HepG2 (cell line): ENCODE data around the gene PML. TPM values are rescaled to one million over a fixed set of nuclear protein-coding genes. Genes with fewer than 3 reads are reported as not detected.

ENCODE experiments used
- ATAC-seq: fragments of 200-7000 bp; cut with Tn5 transposase; 3 replicates; pipeline ENCODE4 v1.9.1; 2020; ENCODE audit warnings: mild to moderate bottlenecking, moderate library complexity
- BruUV-seq: library from RNA; stranded (reverse); fragments of 400-500 nt; replicated peaks from 2 replicates; lab custom pipeline; 2021; lab: Mats Ljungman, UMichigan
- CTCF ChIA-PET: fragments of 300-600 bp; formaldehyde crosslinking; extraction: SDS; loops from one replicate; lab custom pipeline; 2021; ENCODE audit warnings: low total read pairs, inconsistent platforms, low intra/inter-chr PET ratio; lab: Yijun Ruan, JAX
- POLR2A ChIA-PET: fragments of 350-600 bp; sonication (Branson Sonifier 250); formaldehyde crosslinking; loops from one replicate; lab custom pipeline; 2020; ENCODE audit warnings: antibody characterized with exemption, inconsistent platforms; lab: Yijun Ruan, JAX
- DNase-seq: peaks from one replicate; pipeline ENCODE4 v3.0.0-alpha.2; 2015; ENCODE audit warnings: low spot score
- FAIRE-seq: peaks from 3 replicates; lab custom pipeline; 2011; peaks lifted over from hg19 to GRCh38; lab: Jason Lieb, UNC
- H2AFZ ChIP-seq: one replicate; pipeline ENCODE4 v1.6.1; 2011; ENCODE audit warnings: low read length, inconsistent platforms
- H3K27ac ChIP-seq: fragments of 300-600 bp; 3 replicates; pipeline ENCODE4 v1.8.0; 2011; ENCODE audit warnings: mixed run types, mild to moderate bottlenecking, mixed read lengths, low read length, inconsistent platforms; ENCODE audit not compliant: insufficient read depth; ENCODE audit errors: extremely low read length
- H3K27me3 ChIP-seq, 2 experiments: fragments of 200-600 bp in 1 of 2; 2 replicates in 1 of 2; 3 replicates in 1 of 2; pipeline versions ENCODE4 v1.6.0 to v1.8.0; 2011; ENCODE audit warnings: low read length in 2 of 2, mild to moderate bottlenecking in 2 of 2, moderate library complexity in 2 of 2, inconsistent platforms in 1 of 2; ENCODE audit not compliant: insufficient read depth in 2 of 2, control insufficient read depth in 1 of 2
- H3K36me3 ChIP-seq, 2 experiments: fragments of 200-600 bp in 1 of 2; replicated peaks in 1 of 2; 2 replicates in 1 of 2; 3 replicates in 1 of 2; pipeline versions ENCODE4 v1.5.1 to v1.8.0; 2011; ENCODE audit warnings: low read length in 2 of 2, inconsistent platforms in 1 of 2; ENCODE audit not compliant: insufficient read depth in 2 of 2, control insufficient read depth in 1 of 2
- H3K4me1 ChIP-seq: 2 replicates; pipeline ENCODE4 v1.5.1; 2012; ENCODE audit warnings: low read length, inconsistent platforms; ENCODE audit not compliant: insufficient read depth
- H3K4me2 ChIP-seq: 2 replicates; pipeline ENCODE4 v1.6.0; 2011; ENCODE audit warnings: low read depth, low read length, inconsistent platforms
- H3K4me3 ChIP-seq, 3 experiments: fragments of 200-600 bp in 1 of 3; sonication (generic), shearing (Covaris generic) in 1 of 3; replicated peaks in 1 of 3; 2 replicates each; pipeline ENCODE4 v1.5.1; 2011 to 2016; ENCODE audit warnings: low read length in 3 of 3, inconsistent platforms in 2 of 3, low read depth in 2 of 3, mild to moderate bottlenecking in 2 of 3, control low read depth in 1 of 3, mixed read lengths in 1 of 3; ENCODE audit not compliant: insufficient read depth in 1 of 3
- H3K79me2 ChIP-seq: one replicate; pipeline ENCODE4 v1.6.1; 2011; ENCODE audit warnings: low read length, inconsistent platforms; ENCODE audit not compliant: insufficient read depth
- H3K9ac ChIP-seq: 2 replicates; pipeline ENCODE4 v1.6.0; 2011; ENCODE audit warnings: mild to moderate bottlenecking, low read depth, low read length, inconsistent platforms; ENCODE audit not compliant: insufficient read depth
- H3K9me3 ChIP-seq: 2 replicates; pipeline ENCODE4 v1.5.1; 2012; ENCODE audit warnings: mild to moderate bottlenecking, low read length
- H4K20me1 ChIP-seq: 2 replicates; pipeline ENCODE4 v1.6.0; 2011; ENCODE audit warnings: inconsistent platforms, mild to moderate bottlenecking, low read length, moderate library complexity; ENCODE audit not compliant: insufficient read depth
- CCDC6 ChIP-seq: sonication (generic); formaldehyde crosslinking; IDR thresholded peaks from 2 replicates; pipeline ENCODE4 v1.8.1; 2022; ENCODE audit warnings: mild to moderate bottlenecking, missing genetic modification reagents, moderate library complexity
- EEA1 ChIP-seq: sonication (generic); formaldehyde crosslinking; IDR thresholded peaks from 2 replicates; pipeline ENCODE4 v1.5.1; 2020; ENCODE audit warnings: mild to moderate bottlenecking, missing genetic modification reagents, borderline replicate concordance
- ESRRA ChIP-seq: sonication (generic); formaldehyde crosslinking; IDR thresholded peaks from 2 replicates; pipeline ENCODE4 v1.5.1; 2020; ENCODE audit warnings: mild to moderate bottlenecking, low read depth, missing genetic modification reagents
- MIER3 ChIP-seq: IDR thresholded peaks from 2 replicates; pipeline ENCODE4 v1.6.1; 2016; ENCODE audit warnings: missing compliant biosample characterization, borderline replicate concordance
- NCOA1 ChIP-seq: sonication (generic); formaldehyde crosslinking; IDR thresholded peaks from 2 replicates; pipeline ENCODE4 v1.9.0; 2021; ENCODE audit warnings: missing genetic modification reagents
- RFX3 ChIP-seq: IDR thresholded peaks from 2 replicates; pipeline ENCODE4 v1.6.1; 2016; ENCODE audit warnings: missing biosample characterization, missing genetic modification reagents
- STAG1 ChIP-seq: sonication (generic); formaldehyde crosslinking; IDR thresholded peaks from 2 replicates; pipeline ENCODE4 v1.4.0; 2020; ENCODE audit warnings: missing genetic modification reagents
- ZNF251 ChIP-seq: sonication (generic); formaldehyde crosslinking; IDR thresholded peaks from 2 replicates; pipeline ENCODE4 v1.9.0; 2021; ENCODE audit warnings: mild to moderate bottlenecking, missing genetic modification reagents
- ZNF562 ChIP-seq: sonication (generic); formaldehyde crosslinking; IDR thresholded peaks from 2 replicates; pipeline ENCODE4 v1.8.0; 2022; ENCODE audit warnings: missing genetic modification reagents, borderline replicate concordance
- ZNF577 ChIP-seq: sonication (generic); formaldehyde crosslinking; IDR thresholded peaks from 2 replicates; pipeline ENCODE4 v1.4.0; 2020; ENCODE audit warnings: mild to moderate bottlenecking, low read depth, missing genetic modification reagents, borderline replicate concordance
- ZNF644 ChIP-seq: IDR thresholded peaks from 2 replicates; pipeline ENCODE4 v1.6.1; 2016; ENCODE audit warnings: low read depth
- ZSCAN21 ChIP-seq: sonication (generic); formaldehyde crosslinking; IDR thresholded peaks from 2 replicates; pipeline ENCODE4 v1.8.0; 2022; ENCODE audit warnings: mild to moderate bottlenecking, missing genetic modification reagents, moderate library complexity, borderline replicate concordance
- WGBS: methylation state at CpG from one replicate; pipeline ENCODE4 v1.1.6; 2017; ENCODE audit warnings: low lambda C conversion rate; 5-methylcytosine and 5-hydroxymethylcytosine counted together
- in situ Hi-C: cut with HindIII; loops from 2 replicates; pipeline ENCODE4 v1.10.0; 2017; ENCODE audit warnings: low pct_unique_long_range_greater_than_20kb; ENCODE audit not compliant: extremely low pct_ligation_motif_present
- intact Hi-C: fragments of 100-400 bp; cut with micrococcal nuclease; formaldehyde crosslinking; loops from one replicate; pipeline ENCODE4 v1.10.0; 2022; ENCODE audit not compliant: unreplicated experiment
- polyA plus RNA-seq, 8 experiments: library from polyadenylated mRNA; depleted of rRNA in 3 of 8; stranded (reverse) in 7 of 8; unstranded in 1 of 8; fragments of >200 nt; fragmentation: Illumina TruSeq in 4 of 8; extraction: Trizol in 4 of 8; gene quantifications; 2 replicates each; pipeline versions ENCODE4 v1.2.1 to v1.2.3, GENCODE V29; 2011 to 2016; ENCODE audit warnings: low read depth in 4 of 8, missing spikeins in 1 of 8, mixed read lengths in 1 of 8; ENCODE audit not compliant: insufficient read depth in 1 of 8
- total RNA-seq, 5 experiments: library from RNA; depleted of rRNA; stranded (reverse); fragments of >200 nt; fragmentation: Illumina TruSeq; extraction: Trizol; gene quantifications; 2 replicates each; pipeline ENCODE4 v1.2.3, GENCODE V29; 2016; ENCODE audit warnings: low read depth in 1 of 5
- TF ChIP-seq, protein P1 (sequence below): sonication (generic); formaldehyde crosslinking; IDR thresholded peaks from 2 replicates; pipeline ENCODE4 v1.4.0; 2020; ENCODE audit warnings: low read depth, mild to moderate bottlenecking, missing genetic modification reagents
- TF ChIP-seq, protein P2 (sequence below): sonication (generic); formaldehyde crosslinking; IDR thresholded peaks from 2 replicates; pipeline ENCODE4 v1.8.0; 2022; ENCODE audit warnings: mild to moderate bottlenecking, missing genetic modification reagents, borderline replicate concordance
- TF ChIP-seq, protein P3 (sequence below): sonication (generic); formaldehyde crosslinking; IDR thresholded peaks from 2 replicates; pipeline ENCODE4 v1.5.0; 2020; ENCODE audit warnings: missing genetic modification reagents

PML gene
- total and polyA plus RNA-seq, 2 of the 13 experiments (the other 11 are each of a cell fraction or from before 2014, with no cell fraction given): 2.9 to 3.9 TPM

- no peak for TF ChIP-seq EEA1
- TF ChIP-seq, all 625 proteins: peak for 0
These were observed 25.2 kb downstream of the PML start (continued) for GRCh38 chr15:74019734-74020133.

DNA sequence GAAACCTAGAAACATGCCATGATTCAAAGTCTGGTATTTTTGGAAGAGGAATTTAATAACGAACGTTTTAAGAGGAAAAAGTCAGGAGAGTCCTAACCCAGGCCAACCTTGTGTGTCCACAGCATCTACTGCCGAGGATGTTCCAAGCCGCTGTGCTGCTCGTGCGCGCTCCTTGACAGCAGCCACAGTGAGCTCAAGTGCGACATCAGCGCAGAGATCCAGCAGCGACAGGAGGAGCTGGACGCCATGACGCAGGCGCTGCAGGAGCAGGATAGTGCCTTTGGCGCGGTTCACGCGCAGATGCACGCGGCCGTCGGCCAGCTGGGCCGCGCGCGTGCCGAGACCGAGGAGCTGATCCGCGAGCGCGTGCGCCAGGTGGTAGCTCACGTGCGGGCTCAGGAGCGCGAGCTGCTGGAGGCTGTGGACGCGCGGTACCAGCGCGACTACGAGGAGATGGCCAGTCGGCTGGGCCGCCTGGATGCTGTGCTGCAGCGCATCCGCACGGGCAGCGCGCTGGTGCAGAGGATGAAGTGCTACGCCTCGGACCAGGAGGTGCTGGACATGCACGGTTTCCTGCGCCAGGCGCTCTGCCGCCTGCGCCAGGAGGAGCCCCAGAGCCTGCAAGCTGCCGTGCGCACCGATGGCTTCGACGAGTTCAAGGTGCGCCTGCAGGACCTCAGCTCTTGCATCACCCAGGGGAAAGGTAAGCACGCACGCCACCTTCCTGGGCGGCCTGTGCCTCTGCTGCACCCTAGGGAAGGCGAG lies 28.4 kb downstream of the PML start:
- Histone ChIP-seq H3K9me3 (no peaks in the 10 kb centered on the region), H3K27ac (no peak overlapping the region), H3K27me3 (no peaks in the 10 kb centered on the region), H3K9ac (no peak overlapping the region), H2AFZ (no peak overlapping the region), H3K4me2 (no peak overlapping the region), H3K4me3 (no peak overlapping the region), H3K4me1 (no peaks in the 10 kb centered on the region), H3K79me2 (no peaks in the 10 kb centered on the region), H3K36me3 (peaks cover 16 to 44% of the 10 kb centered on the region in 2 experiments; a peak in 4 of 5 replicates), H4K20me1 (no peaks in the 10 kb centered on the region)
- ATAC-seq: no peak
- in situ Hi-C loops (no loop called here), intact Hi-C loops (no loop called here)
- no peak for DNase-seq
- ChIA-PET CTCF (no interaction called here), POLR2A (no interaction called here)
- no peak for FAIRE-seq
- no peak for TF ChIP-seq RFX3
- TF ChIP-seq, protein P1, sequence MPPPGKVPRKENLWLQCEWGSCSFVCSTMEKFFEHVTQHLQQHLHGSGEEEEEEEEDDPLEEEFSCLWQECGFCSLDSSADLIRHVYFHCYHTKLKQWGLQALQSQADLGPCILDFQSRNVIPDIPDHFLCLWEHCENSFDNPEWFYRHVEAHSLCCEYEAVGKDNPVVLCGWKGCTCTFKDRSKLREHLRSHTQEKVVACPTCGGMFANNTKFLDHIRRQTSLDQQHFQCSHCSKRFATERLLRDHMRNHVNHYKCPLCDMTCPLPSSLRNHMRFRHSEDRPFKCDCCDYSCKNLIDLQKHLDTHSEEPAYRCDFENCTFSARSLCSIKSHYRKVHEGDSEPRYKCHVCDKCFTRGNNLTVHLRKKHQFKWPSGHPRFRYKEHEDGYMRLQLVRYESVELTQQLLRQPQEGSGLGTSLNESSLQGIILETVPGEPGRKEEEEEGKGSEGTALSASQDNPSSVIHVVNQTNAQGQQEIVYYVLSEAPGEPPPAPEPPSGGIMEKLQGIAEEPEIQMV (CRISPR knock-in tag): no peak
- TF ChIP-seq ZNF577 (CRISPR knock-in tag): no peak
- no peak for TF ChIP-seq ZNF644
- TF ChIP-seq, protein P2, sequence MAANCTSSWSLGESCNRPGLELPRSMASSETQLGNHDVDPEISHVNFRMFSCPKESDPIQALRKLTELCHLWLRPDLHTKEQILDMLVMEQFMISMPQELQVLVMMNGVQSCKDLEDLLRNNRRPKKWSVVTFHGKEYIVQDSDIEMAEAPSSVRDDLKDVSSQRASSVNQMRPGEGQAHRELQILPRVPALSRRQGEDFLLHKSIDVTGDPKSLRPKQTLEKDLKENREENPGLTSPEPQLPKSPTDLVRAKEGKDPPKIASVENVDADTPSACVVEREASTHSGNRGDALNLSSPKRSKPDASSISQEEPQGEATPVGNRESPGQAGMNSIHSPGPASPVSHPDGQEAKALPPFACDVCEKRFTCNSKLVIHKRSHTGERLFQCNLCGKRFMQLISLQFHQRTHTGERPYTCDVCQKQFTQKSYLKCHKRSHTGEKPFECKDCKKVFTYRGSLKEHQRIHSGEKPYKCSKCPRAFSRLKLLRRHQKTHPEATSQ (CRISPR knock-in tag): no peak
- TF ChIP-seq, protein P3, sequence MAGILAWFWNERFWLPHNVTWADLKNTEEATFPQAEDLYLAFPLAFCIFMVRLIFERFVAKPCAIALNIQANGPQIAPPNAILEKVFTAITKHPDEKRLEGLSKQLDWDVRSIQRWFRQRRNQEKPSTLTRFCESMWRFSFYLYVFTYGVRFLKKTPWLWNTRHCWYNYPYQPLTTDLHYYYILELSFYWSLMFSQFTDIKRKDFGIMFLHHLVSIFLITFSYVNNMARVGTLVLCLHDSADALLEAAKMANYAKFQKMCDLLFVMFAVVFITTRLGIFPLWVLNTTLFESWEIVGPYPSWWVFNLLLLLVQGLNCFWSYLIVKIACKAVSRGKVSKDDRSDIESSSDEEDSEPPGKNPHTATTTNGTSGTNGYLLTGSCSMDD (CRISPR knock-in tag): no peak
- TF ChIP-seq CCDC6 (CRISPR knock-in tag): no peak
- TF ChIP-seq ZNF562: no peak
- no peak for TF ChIP-seq NCOA1 (CRISPR knock-in tag)
- no peak for TF ChIP-seq MIER3 (CRISPR knock-in tag)
- no peak for TF ChIP-seq STAG1 (CRISPR knock-in tag)
- TF ChIP-seq ZSCAN21 (CRISPR knock-in tag): no peak
- no peak for TF ChIP-seq ZNF251 (CRISPR knock-in tag)
- TF ChIP-seq ESRRA (CRISPR knock-in tag): no peak
- BruUV-seq: no TSS peak
- whole genome bisulfite sequencing: 99% methylated on average over 41 of the region's 66 CpGs
